Spleen (tissue), 11 donors: ENCODE results near the gene CHAMP1. TPM values are rescaled to one million over a fixed set of nuclear protein-coding genes. Genes with fewer than 3 reads are reported as not detected.
"Not testable (repeated sequence)": the region's sequence is repeated elsewhere in the genome, so short reads cannot be mapped to it uniquely, and the experiment has no call there.

Source experiments
- DNase-seq: peaks from one replicate; pipeline ENCODE4 v3.0.0-alpha.2; 2020
- H3K27ac ChIP-seq, 8 donors: fragments of 200-600 bp; sonication (generic) in 7 of 8; 1 replicate in 4 of 8; 2 replicates in 4 of 8; pipeline versions ENCODE4 v1.5.0 to v1.8.0; 2016 to 2021; ENCODE audit warnings: inconsistent platforms in 4 of 8, mild to moderate bottlenecking in 4 of 8, moderate library complexity in 1 of 8
- H3K27me3 ChIP-seq, 7 donors: fragments of 200-600 bp; sonication (generic) in 6 of 7; replicated peaks in 1 of 7; 1 replicate in 4 of 7; 2 replicates in 3 of 7; pipeline versions ENCODE4 v1.5.0 to v1.8.0; 2016 to 2021; ENCODE audit warnings: inconsistent platforms in 3 of 7, mild to moderate bottlenecking in 1 of 7
- H3K36me3 ChIP-seq, 6 donors: fragments of 200-600 bp; sonication (generic) in 5 of 6; 1 replicate in 4 of 6; 2 replicates in 2 of 6; pipeline versions ENCODE4 v1.5.0 to v1.8.0; 2016 to 2021; ENCODE audit warnings: inconsistent platforms in 2 of 6
- H3K4me1 ChIP-seq, 6 donors: fragments of 200-600 bp; sonication (generic) in 5 of 6; 1 replicate in 3 of 6; 2 replicates in 3 of 6; pipeline versions ENCODE4 v1.5.0 to v1.8.0; 2016 to 2021; ENCODE audit warnings: inconsistent platforms in 3 of 6
- H3K4me3 ChIP-seq, 8 donors: fragments of 200-600 bp; sonication (generic) in 7 of 8; 1 replicate in 4 of 8; 2 replicates in 4 of 8; pipeline versions ENCODE4 v1.5.0 to v1.8.0; 2016 to 2021; ENCODE audit warnings: inconsistent platforms in 4 of 8, mild to moderate bottlenecking in 4 of 8, moderate library complexity in 2 of 8
- H3K9me3 ChIP-seq, 8 donors: fragments of 200-600 bp; sonication (generic) in 7 of 8; 1 replicate in 4 of 8; 2 replicates in 4 of 8; pipeline versions ENCODE4 v1.5.0 to v1.8.0; 2016 to 2021; ENCODE audit warnings: inconsistent platforms in 4 of 8
- CTCF ChIP-seq, 11 experiments: fragments of 200-600 bp in 7 of 11; fragments of 450-650 bp in 4 of 11; sonication (generic) in 4 of 11; IDR thresholded peaks in 8 of 11; conservative IDR thresholded peaks in 3 of 11; 1 replicate in 7 of 11; 2 replicates in 4 of 11; pipeline versions ENCODE4 v1.4.0 to v1.8.0; 2016 to 2021; ENCODE audit warnings: antibody characterized with exemption in 11 of 11, inconsistent platforms in 4 of 11, mild to moderate bottlenecking in 1 of 11
- POLR2A ChIP-seq, 3 donors: fragments of 450-650 bp; IDR thresholded peaks; one replicate each; pipeline ENCODE4 v1.5.1; 2017; ENCODE audit warnings: antibody characterized with exemption in 3 of 3, mild to moderate bottlenecking in 1 of 3
- POLR2AphosphoS5 ChIP-seq, 3 donors: sonication (generic); formaldehyde crosslinking; IDR thresholded peaks; one replicate each; pipeline ENCODE4 v1.5.1; 2017; ENCODE audit warnings: antibody characterized with exemption in 3 of 3
- WGBS, 5 donors: extraction: QIAGEN DNeasy Blood & Tissue Kit in 3 of 5; methylation state at CpG; one replicate each; pipeline versions ENCODE4 v1.1.5 to v1.1.7; 2013 to 2018; 5-methylcytosine and 5-hydroxymethylcytosine counted together
- intact Hi-C: fragments of 100-400 bp; cut with DNase I; formaldehyde crosslinking; loops from one replicate; pipeline ENCODE4 v1.15.0; 2023; ENCODE audit warnings: low total_unique reads
- polyA plus RNA-seq, 3 donors: library from polyadenylated mRNA; stranded (reverse); fragments of 200-250 nt; gene quantifications; one replicate each; pipeline ENCODE4 v1.2.1, GENCODE V29; 2013
- total RNA-seq, 7 donors: library from RNA; depleted of rRNA in 3 of 7; stranded (reverse); fragments of >200 nt in 3 of 7; fragmentation: NEBNext Ultra II Directional in 4 of 7; extraction: Animal tissue kit (Norgen Biotek cat#: 25700) in 4 of 7; gene quantifications; one replicate each; pipeline versions ENCODE4 v1.1.0 to v1.2.1, GENCODE V29; 2016 to 2021
- donor health status: healthy with polysubstance abuse.
- donor health status: DM: no; HTN: no; CAD: no; lungs with moderate emphysema.
- donor health status: DM: no; HTN: no; CAD: no.
- donor health status: Bipolar disorder and iron deficiency.
- donor health status: healthy.
- donor health status: DM: no; HTN: no; CAD: no.
- donor health status: DM: yes; HTN: yes; CAD: no.

CHAMP1 gene
- total and polyA plus RNA-seq, 10 donors: 3.8 to 49.8 (median 22.0) TPM

GRCh38 chr13:114330086-114330485, 15.8 kb downstream of the CHAMP1 start:
- H3K4me1 ChIP-seq: peaks cover 0 to 38% (median 11%) of the 10 kb centered on the region in 6 donors
- H3K36me3 ChIP-seq: peaks cover 0 to 50% (median 11%) of the 10 kb centered on the region in 6 donors
- TF ChIP-seq POLR2A (IDR thresholded peaks at IDR 0.05): no peak
- no peak for TF ChIP-seq POLR2AphosphoS5 (IDR thresholded peaks at IDR 0.05)
- TF ChIP-seq CTCF (IDR thresholded peaks at IDR 0.05 in 8 of 11, conservative IDR thresholded peaks at IDR 0.05 in 3 of 11): no peak
- H3K27me3 ChIP-seq: no peaks in the 10 kb centered on the region
- no peak for DNase-seq
- no peak overlapping the region for H3K4me3 ChIP-seq
- H3K9me3 ChIP-seq: no peaks in the 10 kb centered on the region
- intact Hi-C loops: no loop called here
- H3K27ac ChIP-seq: no peak overlapping the region
- WGBS, 5 donors: 87 to 96% (median 93%) methylated on average over 5 of the region's 5 CpGs

GRCh38 chr13:114333881-114334280, 19.6 kb downstream of the CHAMP1 start:
- 80 to 89% (median 85%) methylated on average over 3 of the region's 3 CpGs for WGBS, 5 donors
- H3K27me3 ChIP-seq, intact Hi-C loops, H3K9me3 ChIP-seq, DNase-seq: not testable (repeated sequence)
- H3K27ac ChIP-seq: peak overlapping the region in 5 of 8 donors; percentile 5 to 56 (median 27)
- peaks cover 0 to 13% (median 10%) of the 10 kb centered on the region in 6 donors for H3K4me1 ChIP-seq
- H3K36me3 ChIP-seq: peaks cover 0 to 13% (median 0%) of the 10 kb centered on the region in 6 donors
- peak overlapping the region in 1 of 8 donors; percentile 48 for H3K4me3 ChIP-seq

GRCh38 chr13:114334305-114335053, 20.2 kb downstream of the CHAMP1 start:
- 50 to 62% (median 56%) methylated on average over 5 of the region's 5 CpGs for WGBS, 5 donors
- TF ChIP-seq POLR2AphosphoS5 (IDR thresholded peaks at IDR 0.05) (no peak), POLR2A (IDR thresholded peaks at IDR 0.05) (no peak), CTCF (IDR thresholded peaks at IDR 0.05 in 8 of 11, conservative IDR thresholded peaks at IDR 0.05 in 3 of 11) (no peak)
- intact Hi-C loops: no loop called here

GRCh38 chr13:114336457-114336856, 22.2 kb downstream of the CHAMP1 start:
- peaks cover 0 to 33% (median 10%) of the 10 kb centered on the region in 6 donors for H3K4me1 ChIP-seq
- H3K9me3 ChIP-seq, H3K4me3 ChIP-seq, H3K27ac ChIP-seq, H3K36me3 ChIP-seq, DNase-seq, H3K27me3 ChIP-seq, intact Hi-C loops: not testable (repeated sequence)
- WGBS, 5 donors: 65 to 80% (median 76%) methylated on average over 1 of the region's 1 CpG

More at GRCh38 chr13:114334305-114335053, 20.2 kb downstream of the CHAMP1 start:
- H3K9me3 ChIP-seq: no peaks in the 10 kb centered on the region
- no peak for DNase-seq
- peak overlapping the region in 5 of 8 donors; percentile 5 to 56 (median 27) for H3K27ac ChIP-seq
- no peaks in the 10 kb centered on the region for H3K27me3 ChIP-seq
- H3K4me1 ChIP-seq: peaks cover 0 to 19% (median 10%) of the 10 kb centered on the region in 6 donors
- H3K36me3 ChIP-seq: peaks cover 0 to 7% (median 0%) of the 10 kb centered on the region in 6 donors
- H3K4me3 ChIP-seq: peak overlapping the region in 1 of 8 donors; percentile 48

GRCh38 chr13:114338959-114339358, 24.7 kb downstream of the CHAMP1 start:
- no peaks in the 10 kb centered on the region for H3K27me3 ChIP-seq
- intact Hi-C loops: no loop called here
- DNase-seq: no peak
- no peaks in the 10 kb centered on the region for H3K9me3 ChIP-seq
- WGBS, 5 donors: 88 to 94% (median 93%) methylated on average over 5 of the region's 5 CpGs
- H3K4me3 ChIP-seq: no peak overlapping the region
- peaks cover 0 to 29% (median 8%) of the 10 kb centered on the region in 6 donors for H3K4me1 ChIP-seq
- no peaks in the 10 kb centered on the region for H3K36me3 ChIP-seq
- no peak for TF ChIP-seq CTCF (IDR thresholded peaks at IDR 0.05 in 8 of 11, conservative IDR thresholded peaks at IDR 0.05 in 3 of 11)
- no peak for TF ChIP-seq POLR2A (IDR thresholded peaks at IDR 0.05)
- TF ChIP-seq POLR2AphosphoS5 (IDR thresholded peaks at IDR 0.05): no peak
- H3K27ac ChIP-seq: no peak overlapping the region
